Panc1 (cell line): ENCODE data around the gene AP5Z1.

Experiments used
- POLR2AphosphoS5 ChIP-seq: IDR thresholded peaks from 2 replicates; pipeline ENCODE4 v1.6.1; 2012; ENCODE audit warnings: mild to moderate bottlenecking, low read depth, low read length, moderate library complexity
- TF ChIP-seq, protein P1 (sequence below): fragments of 450-650 bp; IDR thresholded peaks from 2 replicates; pipeline ENCODE4 v1.5.1; 2017; ENCODE audit warnings: mild to moderate bottlenecking

DNA sequence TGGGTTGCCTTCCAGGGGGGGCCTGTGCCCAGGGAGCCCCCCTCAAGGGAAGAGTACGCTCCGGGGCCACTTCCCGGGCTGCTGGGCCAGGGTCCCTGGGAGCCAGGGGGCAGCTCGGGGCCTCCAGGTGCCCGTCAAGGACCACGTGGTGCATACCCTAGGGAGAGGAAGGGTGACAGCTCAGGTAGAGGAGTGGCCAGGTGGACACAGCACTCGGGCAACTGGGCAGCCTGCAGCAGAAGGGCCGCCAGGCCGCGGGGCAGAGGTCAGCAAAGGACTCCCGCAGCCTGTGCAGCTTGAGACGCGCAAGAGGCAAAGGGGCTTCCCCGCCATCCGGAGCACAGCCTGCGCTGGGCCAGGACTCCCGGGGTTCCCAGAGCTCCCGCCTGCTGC is 26.4 kb downstream of the AP5Z1 start:
- TF ChIP-seq, protein P1, sequence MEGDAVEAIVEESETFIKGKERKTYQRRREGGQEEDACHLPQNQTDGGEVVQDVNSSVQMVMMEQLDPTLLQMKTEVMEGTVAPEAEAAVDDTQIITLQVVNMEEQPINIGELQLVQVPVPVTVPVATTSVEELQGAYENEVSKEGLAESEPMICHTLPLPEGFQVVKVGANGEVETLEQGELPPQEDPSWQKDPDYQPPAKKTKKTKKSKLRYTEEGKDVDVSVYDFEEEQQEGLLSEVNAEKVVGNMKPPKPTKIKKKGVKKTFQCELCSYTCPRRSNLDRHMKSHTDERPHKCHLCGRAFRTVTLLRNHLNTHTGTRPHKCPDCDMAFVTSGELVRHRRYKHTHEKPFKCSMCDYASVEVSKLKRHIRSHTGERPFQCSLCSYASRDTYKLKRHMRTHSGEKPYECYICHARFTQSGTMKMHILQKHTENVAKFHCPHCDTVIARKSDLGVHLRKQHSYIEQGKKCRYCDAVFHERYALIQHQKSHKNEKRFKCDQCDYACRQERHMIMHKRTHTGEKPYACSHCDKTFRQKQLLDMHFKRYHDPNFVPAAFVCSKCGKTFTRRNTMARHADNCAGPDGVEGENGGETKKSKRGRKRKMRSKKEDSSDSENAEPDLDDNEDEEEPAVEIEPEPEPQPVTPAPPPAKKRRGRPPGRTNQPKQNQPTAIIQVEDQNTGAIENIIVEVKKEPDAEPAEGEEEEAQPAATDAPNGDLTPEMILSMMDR, result no peak
- TF ChIP-seq POLR2AphosphoS5, result no peak
